HEK293 (cell line): ENCODE measurements around the gene LY9.

Experiments used
- KLF16 ChIP-seq: fragments of 450-650 bp; formaldehyde crosslinking; IDR thresholded peaks from 2 replicates; pipeline ENCODE4 v1.5.1; 2017; ENCODE audit warnings: missing biosample characterization, missing genetic modification characterization
- YY1 ChIP-seq: fragments of 450-650 bp; formaldehyde crosslinking; IDR thresholded peaks from 2 replicates; pipeline ENCODE4 v1.5.1; 2018; ENCODE audit warnings: missing biosample characterization, missing genetic modification characterization
- ZNF248 ChIP-seq: fragments of 450-650 bp; formaldehyde crosslinking; IDR thresholded peaks from 2 replicates; pipeline ENCODE4 v1.5.1; 2017; ENCODE audit warnings: missing biosample characterization, missing genetic modification characterization
- TF ChIP-seq, protein P1 (sequence below): fragments of 450-650 bp; formaldehyde crosslinking; IDR thresholded peaks from 2 replicates; pipeline ENCODE4 v1.5.1; 2017; ENCODE audit warnings: missing biosample characterization, mild to moderate bottlenecking, missing genetic modification characterization, moderate library complexity
- TF ChIP-seq, protein P2 (sequence below): fragments of 450-650 bp; formaldehyde crosslinking; IDR thresholded peaks from 2 replicates; pipeline ENCODE4 v1.5.1; 2016; ENCODE audit warnings: missing biosample characterization, missing genetic modification characterization

GRCh38 chr1:160767395-160768294 is 28.3 kb upstream of the LY9 start:
- TF ChIP-seq, protein P1, sequence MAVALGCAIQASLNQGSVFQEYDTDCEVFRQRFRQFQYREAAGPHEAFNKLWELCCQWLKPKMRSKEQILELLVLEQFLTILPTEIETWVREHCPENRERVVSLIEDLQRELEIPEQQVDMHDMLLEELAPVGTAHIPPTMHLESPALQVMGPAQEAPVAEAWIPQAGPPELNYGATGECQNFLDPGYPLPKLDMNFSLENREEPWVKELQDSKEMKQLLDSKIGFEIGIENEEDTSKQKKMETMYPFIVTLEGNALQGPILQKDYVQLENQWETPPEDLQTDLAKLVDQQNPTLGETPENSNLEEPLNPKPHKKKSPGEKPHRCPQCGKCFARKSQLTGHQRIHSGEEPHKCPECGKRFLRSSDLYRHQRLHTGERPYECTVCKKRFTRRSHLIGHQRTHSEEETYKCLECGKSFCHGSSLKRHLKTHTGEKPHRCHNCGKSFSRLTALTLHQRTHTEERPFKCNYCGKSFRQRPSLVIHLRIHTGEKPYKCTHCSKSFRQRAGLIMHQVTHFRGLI, result no peak
- TF ChIP-seq KLF16 (tag by site-specific recombination) (no peak), YY1 (tag by site-specific recombination) (no peak), ZNF248 (tag by site-specific recombination) (no peak)
- TF ChIP-seq, protein P2, sequence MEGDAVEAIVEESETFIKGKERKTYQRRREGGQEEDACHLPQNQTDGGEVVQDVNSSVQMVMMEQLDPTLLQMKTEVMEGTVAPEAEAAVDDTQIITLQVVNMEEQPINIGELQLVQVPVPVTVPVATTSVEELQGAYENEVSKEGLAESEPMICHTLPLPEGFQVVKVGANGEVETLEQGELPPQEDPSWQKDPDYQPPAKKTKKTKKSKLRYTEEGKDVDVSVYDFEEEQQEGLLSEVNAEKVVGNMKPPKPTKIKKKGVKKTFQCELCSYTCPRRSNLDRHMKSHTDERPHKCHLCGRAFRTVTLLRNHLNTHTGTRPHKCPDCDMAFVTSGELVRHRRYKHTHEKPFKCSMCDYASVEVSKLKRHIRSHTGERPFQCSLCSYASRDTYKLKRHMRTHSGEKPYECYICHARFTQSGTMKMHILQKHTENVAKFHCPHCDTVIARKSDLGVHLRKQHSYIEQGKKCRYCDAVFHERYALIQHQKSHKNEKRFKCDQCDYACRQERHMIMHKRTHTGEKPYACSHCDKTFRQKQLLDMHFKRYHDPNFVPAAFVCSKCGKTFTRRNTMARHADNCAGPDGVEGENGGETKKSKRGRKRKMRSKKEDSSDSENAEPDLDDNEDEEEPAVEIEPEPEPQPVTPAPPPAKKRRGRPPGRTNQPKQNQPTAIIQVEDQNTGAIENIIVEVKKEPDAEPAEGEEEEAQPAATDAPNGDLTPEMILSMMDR (tag by site-specific recombination), result no peak
